Frontal cortex (tissue), 4 donors: Measurements from ENCODE around the gene CTSD. TPM values are rescaled to one million over a fixed set of nuclear protein-coding genes. Genes with fewer than 3 reads are reported as not detected.
"Not testable (repeated sequence)": the region's sequence is repeated elsewhere in the genome, so short reads cannot be mapped to it uniquely, and the experiment has no call there.

ENCODE experiments used
- DNase-seq, 2 donors: peaks; one replicate each; pipeline ENCODE4 v3.0.0; 2012; ENCODE audit warnings: low spot score in 2 of 2
- FAIRE-seq: peaks from 2 replicates; lab custom pipeline; 2012; peaks lifted over from hg19 to GRCh38; lab: Jason Lieb, UNC
- total RNA-seq: library from RNA; depleted of rRNA; stranded (reverse); fragments of >200 nt; gene quantifications from one replicate; pipeline ENCODE4 v1.2.3, GENCODE V29; 2014
- donor health status: control.
- donor health status: control.
- donor health status: control.

Gene CTSD
- total RNA-seq, 1 donor from 2014 or later, result 22.0 TPM

GRCh38 chr11:1772270-1773130, 8.8 kb upstream of the CTSD start:
- DNase-seq (peak in 1 of 2 donors; percentile 78), FAIRE-seq (no peak)

- DNase-seq (no peak), FAIRE-seq (no peak)
Observed at GRCh38 chr11:1771700-1772099, 8.0 kb upstream of the CTSD start.

GRCh38 chr11:1771273-1771672, 7.5 kb upstream of the CTSD start:
- no peak for DNase-seq
- FAIRE-seq, result no peak

GRCh38 chr11:1770528-1770927, 6.8 kb upstream of the CTSD start:
- no peak for FAIRE-seq
- DNase-seq, result no peak

GRCh38 chr11:1770061-1770460, 6.3 kb upstream of the CTSD start:
- no peak for FAIRE-seq
- no peak for DNase-seq

GRCh38 chr11:1769304-1769936, 5.7 kb upstream of the CTSD start:
- not testable (repeated sequence) for DNase-seq, FAIRE-seq

- no peak for DNase-seq
- no peak for FAIRE-seq
Observed at GRCh38 chr11:1768141-1768469, 4.4 kb upstream of the CTSD start.

- DNase-seq (no peak), FAIRE-seq (no peak)
Observed at GRCh38 chr11:1767399-1768140, 3.8 kb upstream of the CTSD start.

GRCh38 chr11:1766719-1767398, 3.1 kb upstream of the CTSD start:
- no peak for FAIRE-seq
- DNase-seq, result no peak

- FAIRE-seq (no peak), DNase-seq (no peak)
Observed at GRCh38 chr11:1765871-1766718, 2.4 kb upstream of the CTSD start.

GRCh38 chr11:1763336-1763795, 361 bp downstream of the CTSD start:
- FAIRE-seq (no peak), DNase-seq (no peak)

- FAIRE-seq (no peak), DNase-seq (no peak)
Observed at GRCh38 chr11:1762537-1763302, 1.0 kb downstream of the CTSD start.

GRCh38 chr11:1761857-1762536, 1.7 kb downstream of the CTSD start:
- FAIRE-seq (no peak), DNase-seq (no peak)

- FAIRE-seq (no peak), DNase-seq (no peak)
Observed at GRCh38 chr11:1761110-1761856, 2.4 kb downstream of the CTSD start.

GRCh38 chr11:1760351-1761109, 3.2 kb downstream of the CTSD start:
- peak; percentile 80 to 83 for DNase-seq
- no peak for FAIRE-seq

- DNase-seq (no peak), FAIRE-seq (no peak)
Observed at GRCh38 chr11:1759851-1760220, 3.9 kb downstream of the CTSD start.
